ENCODE data around the gene IFT43. TPM values are rescaled to one million over a fixed set of nuclear protein-coding genes. Genes with fewer than 3 reads are reported as not detected.
A peak's percentile ranks its signal among the peaks of the same experiment; 100 is the strongest.

The IFT43 gene
- total RNA-seq, 1 experiment from 2014 or later = 56.1 TPM

GRCh38 chr14:76015191-76015590, 29.6 kb downstream of the IFT43 start:
- DNase-seq (ENCODE audit: low spot score) = no peak

- no peak for DNase-seq (ENCODE audit: low spot score)
Observed at GRCh38 chr14:76015668-76016067, 30.1 kb downstream of the IFT43 start.

DNA sequence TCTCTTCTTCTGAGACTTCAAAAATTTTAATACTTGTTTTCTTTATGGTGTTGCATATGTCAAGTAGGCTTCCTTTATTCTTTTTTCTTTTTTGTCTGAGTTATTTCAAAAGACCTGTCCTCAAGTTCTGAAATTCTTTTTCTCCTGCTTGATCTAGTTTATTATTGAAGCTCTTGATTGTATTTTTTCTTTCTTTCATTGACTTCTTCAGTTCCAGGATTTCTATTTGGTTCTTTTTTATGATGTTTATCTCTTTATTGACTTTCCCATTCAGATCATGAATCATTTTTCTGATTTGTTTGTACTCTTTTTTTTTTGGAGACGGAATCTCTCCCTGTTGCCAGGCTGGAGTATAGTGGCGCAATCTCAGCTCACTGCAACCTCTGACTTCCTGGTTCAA, 34.1 kb downstream of the IFT43 start:
- no peak for DNase-seq (ENCODE audit: low spot score)

- DNase-seq (ENCODE audit: low spot score) = no peak
Observed at GRCh38 chr14:76022991-76023390, 37.4 kb downstream of the IFT43 start.

GRCh38 chr14:76023757-76024156, 38.2 kb downstream of the IFT43 start:
- no peak for DNase-seq (ENCODE audit: low spot score)

GRCh38 chr14:76024211-76024907, 38.8 kb downstream of the IFT43 start:
- no peak for DNase-seq (ENCODE audit: low spot score)

- no peak for DNase-seq (ENCODE audit: low spot score)
Observed at GRCh38 chr14:76034566-76034965, 49.0 kb downstream of the IFT43 start.

DNA sequence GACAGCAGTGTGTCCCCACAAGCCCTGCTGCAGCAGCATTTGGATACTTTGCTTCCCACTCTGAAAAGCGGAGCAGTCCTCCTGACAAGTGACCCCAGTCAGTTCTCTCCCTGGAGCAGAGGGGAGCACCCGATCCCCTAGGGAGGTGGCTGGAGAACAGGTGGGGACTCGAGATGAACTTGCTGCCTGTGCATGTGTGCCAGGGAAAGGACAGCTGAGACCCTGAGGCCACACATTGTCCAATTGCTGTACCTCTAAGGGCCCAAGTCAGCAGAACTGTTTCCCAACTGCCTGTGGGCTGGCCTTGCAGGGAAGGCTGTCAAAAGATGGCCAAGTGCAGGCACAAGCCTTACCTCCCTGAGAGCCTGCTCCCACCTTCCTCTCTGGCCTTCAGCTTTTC, 55.1 kb downstream of the IFT43 start:
- DNase-seq (ENCODE audit: low spot score) = no peak

DNA sequence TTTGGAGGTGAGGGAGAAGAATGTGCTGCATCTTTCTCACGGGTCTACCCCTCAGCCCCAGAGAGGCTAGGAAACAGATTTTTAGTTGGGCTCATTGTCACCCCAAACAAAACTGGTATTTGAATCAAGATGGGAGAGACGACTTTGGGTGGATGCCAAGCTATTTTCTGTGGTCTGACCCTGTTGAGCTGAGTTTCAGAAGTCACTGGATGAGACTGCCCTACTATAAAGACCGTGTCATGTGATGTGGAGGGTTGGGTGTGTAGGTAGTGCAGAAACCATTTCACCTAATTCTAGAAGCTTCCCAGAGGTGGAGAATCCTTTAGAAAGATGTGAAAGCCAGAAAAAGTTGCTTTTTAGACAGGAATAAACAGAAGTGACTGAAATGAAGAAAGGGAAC, 60.2 kb downstream of the IFT43 start:
- DNase-seq (ENCODE audit: low spot score) = no peak

DNA sequence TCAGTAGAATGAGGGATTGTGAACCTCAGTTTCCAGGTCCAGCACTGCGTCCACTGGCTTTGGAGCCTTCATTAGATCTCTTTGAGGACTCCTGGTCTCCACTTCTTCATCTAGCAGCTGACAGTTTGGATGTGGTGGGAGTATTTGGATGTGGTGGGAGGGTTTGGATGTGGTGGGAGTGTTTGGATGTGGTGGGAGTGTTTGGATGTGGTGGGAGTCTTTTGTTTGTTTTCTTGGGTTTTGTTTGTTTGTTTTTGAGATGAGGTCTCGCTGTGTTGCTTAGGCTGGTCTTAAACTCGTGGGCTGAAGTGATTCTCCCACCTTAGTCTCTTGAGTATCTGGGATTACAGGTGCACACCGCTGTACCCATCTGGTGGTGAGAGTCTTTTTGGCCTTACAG, 64.7 kb downstream of the IFT43 start:
- no peak for DNase-seq (ENCODE audit: low spot score)

- peak; percentile 32 for DNase-seq (ENCODE audit: low spot score)
Observed at GRCh38 chr14:76050797-76051392, 65.3 kb downstream of the IFT43 start.

- DNase-seq (ENCODE audit: low spot score) = no peak
Observed at GRCh38 chr14:76051717-76052465, 66.3 kb downstream of the IFT43 start.

GRCh38 chr14:76053572-76054355, 68.2 kb downstream of the IFT43 start:
- no peak for DNase-seq (ENCODE audit: low spot score)

- no peak for DNase-seq (ENCODE audit: low spot score)
Observed at GRCh38 chr14:76055330-76055729, 69.8 kb downstream of the IFT43 start.

DNA sequence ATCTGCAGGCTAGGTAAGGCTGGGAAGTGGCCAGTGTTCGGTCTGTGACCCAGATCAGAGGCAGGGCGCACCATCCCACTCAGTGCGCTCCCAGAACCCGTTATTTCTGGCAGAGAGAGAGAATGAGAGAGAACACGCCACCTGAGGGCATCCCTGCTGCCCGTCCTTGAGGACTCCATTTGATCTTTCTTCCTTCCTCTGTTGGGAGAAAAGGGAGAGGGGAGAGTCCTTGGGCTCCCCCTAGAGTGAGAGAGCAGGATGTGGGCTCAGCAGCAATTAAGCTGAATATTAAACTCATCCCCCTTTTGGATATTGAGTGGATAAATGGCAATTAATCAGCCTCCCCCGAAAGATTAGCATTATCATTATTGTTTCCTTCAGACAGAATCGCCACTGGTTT, 70.6 kb downstream of the IFT43 start:
- DNase-seq (ENCODE audit: low spot score) = no peak

GRCh38 chr14:76057914-76058313, 72.4 kb downstream of the IFT43 start:
- DNase-seq (ENCODE audit: low spot score) = no peak

- DNase-seq (ENCODE audit: low spot score) = no peak
Observed at GRCh38 chr14:76063327-76063726, 77.8 kb downstream of the IFT43 start.

DNA sequence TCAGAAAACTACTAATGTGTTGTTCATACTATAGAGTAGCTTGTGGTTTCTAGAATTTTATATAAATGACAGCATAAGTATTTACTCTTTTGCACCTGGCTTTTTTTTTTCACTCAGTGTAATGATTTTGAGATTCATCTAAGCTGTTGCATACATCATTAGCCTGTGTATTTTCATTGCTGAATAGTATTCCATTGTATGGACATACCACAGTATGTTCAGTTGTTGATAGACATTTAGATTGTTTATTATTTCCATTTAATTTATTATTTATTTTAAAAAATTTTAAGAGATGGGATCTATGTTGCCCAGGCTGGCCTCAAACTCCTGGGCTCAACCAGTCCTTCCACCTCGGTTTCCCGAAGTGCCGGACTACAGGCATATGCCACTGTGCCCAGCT, 80.0 kb downstream of the IFT43 start:
- DNase-seq (ENCODE audit: low spot score) = no peak

- no peak for DNase-seq (ENCODE audit: low spot score)
Observed at GRCh38 chr14:76067536-76067935, 82.0 kb downstream of the IFT43 start.

DNA sequence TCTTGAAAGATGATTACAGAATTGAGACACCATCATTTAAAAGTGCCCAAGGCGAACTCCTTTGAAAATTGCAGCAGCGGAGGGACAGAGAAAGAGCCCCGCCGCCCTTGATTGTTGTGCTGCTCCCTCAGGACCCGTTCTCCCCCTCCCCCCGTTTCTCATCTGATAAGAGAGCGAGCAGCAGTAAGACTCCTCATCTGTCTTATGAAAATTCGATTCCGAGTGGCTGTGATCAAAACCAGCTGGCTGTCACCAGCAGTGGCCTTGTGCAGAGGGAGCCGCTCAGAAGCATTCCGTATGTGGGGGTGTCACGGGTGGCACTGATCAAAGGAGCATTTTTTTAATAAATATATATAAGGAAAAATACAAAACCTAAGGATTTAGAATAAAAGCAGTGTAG, 88.2 kb downstream of the IFT43 start:
- no peak for DNase-seq (ENCODE audit: low spot score)

GRCh38 chr14:76077340-76077739, 91.8 kb downstream of the IFT43 start:
- no peak for DNase-seq (ENCODE audit: low spot score)

DNA sequence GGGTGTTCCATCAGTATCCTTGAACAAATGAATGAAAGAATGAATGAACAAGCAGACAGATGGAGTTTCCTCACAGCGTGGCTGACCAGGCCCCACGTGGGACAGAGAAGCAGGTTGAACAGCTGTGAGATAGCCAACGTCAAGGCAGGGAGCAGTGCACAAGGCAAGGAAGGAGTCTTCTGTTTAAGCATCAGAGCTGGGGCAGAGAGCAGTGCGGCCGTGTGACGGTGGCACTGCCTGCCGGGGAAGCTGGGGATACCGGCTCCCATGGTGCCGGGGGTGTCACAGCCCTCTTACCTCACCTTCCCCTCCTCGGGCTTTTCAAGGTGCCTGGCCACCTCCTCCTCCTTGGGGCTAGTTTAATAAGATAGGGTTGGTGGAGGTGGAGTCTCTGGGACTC, 92.9 kb downstream of the IFT43 start:
- DNase-seq (ENCODE audit: low spot score) = no peak

Data from A172 (cell line).